ENCODE data around the gene ABR.
"Not testable (repeated sequence)": the region's sequence is repeated elsewhere in the genome, so short reads cannot be mapped to it uniquely, and the experiment has no call there.

The ABR gene

GRCh38 chr17:1112875-1113274 lies 66.9 kb downstream of the ABR start:
- DNase-seq, result no peak

DNA sequence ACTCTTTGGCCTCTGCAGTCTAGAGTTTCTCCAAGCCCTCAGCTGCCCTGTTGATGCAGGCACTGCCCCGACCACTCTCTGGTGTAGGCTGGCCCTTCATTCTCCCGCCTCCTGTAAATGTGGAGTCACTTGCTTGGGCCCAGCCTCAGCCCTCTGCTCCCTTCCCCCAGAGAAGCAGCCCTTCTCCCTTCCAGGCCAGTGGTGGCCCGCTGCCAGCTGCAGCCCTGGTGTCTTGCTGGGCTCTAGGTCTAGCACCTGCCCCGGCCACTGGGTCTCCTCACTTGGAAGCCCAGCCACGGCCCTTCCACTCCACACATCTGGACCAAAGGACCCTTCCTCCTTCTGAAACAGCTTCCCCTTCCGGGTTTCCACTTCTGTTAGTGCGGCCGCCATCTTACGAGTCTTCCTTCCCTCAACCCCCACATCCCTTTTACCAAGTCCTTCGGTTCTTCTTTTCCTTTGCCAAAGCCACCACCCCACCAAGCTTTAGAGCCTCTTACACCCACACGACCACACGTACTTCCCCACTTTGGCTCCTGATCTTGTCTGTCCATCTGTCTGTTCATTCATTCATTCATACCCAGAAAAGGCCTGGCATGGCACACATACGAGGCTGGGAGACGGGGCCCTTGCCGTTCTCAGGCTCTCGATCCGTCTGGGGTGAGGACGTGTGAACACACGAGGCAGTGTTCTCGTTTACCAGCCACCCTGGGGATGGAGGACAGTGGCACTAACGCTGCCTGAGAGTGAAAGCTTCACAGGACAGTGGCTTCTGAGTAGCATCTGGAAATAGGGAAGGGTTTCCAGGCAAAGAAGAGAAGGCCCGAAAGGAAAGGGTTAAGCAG lies 68.0 kb downstream of the ABR start:
- DNase-seq, result no peak

GRCh38 chr17:1110862-1111598 lies 68.8 kb downstream of the ABR start:
- DNase-seq, result peak; percentile 18

GRCh38 chr17:1110541-1110861 lies 69.3 kb downstream of the ABR start:
- DNase-seq, result no peak

- no peak for DNase-seq
These were observed 69.9 kb downstream of the ABR start for GRCh38 chr17:1109606-1110540.

DNA sequence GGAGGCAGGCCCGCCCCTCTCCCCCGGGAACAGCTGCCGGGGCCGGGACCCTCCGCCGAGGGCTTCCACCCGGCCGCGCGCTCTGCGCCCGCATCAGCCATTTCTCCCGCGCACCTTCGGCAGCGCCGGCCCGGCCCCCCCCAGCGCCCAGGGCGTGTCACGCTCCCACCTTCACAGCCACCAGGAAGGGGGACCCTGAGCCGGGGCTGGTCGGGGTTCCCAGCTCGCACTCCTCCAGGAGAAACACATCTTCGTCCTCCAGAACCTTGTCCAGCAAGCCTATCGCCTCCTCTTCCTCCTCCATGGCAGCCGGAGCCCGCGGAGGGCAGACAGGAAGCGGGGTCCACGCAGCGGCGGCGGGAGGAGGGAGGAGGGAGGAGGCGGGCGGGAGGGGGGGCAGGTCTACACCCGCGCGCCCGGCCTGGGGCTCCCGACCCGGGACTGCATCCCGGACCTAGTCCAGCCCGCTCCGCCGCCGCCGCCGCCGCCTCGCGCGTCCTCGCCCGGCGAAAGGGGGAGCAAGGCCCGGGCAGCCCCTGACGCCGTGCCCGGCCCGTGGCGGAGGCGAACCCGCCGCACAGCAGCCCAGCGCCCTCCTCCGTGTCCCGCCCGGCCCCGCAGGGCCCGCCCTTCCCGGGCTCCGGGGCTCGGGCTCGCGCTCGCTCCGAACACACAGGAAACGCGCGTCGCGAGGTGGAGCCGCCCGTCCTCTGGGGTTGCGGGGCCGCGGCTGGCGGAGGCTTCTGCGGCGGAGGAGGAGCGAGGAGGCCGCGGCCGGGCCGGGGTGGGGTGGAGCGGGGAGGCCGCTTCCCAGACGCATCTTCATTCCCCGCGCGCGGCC lies 70.8 kb downstream of the ABR start:
- peak; percentile 72 for DNase-seq

DNA sequence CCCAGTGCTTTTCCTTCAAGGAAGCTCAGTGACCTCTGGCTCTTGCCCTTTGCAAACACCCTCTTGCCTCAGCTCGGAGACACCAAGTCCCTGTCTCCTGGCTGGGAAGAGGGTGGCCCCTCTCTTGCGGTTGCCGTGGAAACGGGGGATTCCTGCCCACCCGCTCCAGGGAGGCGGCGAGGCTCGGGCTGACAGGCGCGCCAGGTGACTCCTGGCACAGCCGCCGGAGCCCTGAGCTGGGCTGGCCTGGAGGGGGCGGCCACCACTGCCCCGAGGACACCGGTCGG lies 71.4 kb downstream of the ABR start:
- DNase-seq, result peak; percentile 33

GRCh38 chr17:1107777-1108477 lies 71.9 kb downstream of the ABR start:
- DNase-seq, result peak; percentile 21

- DNase-seq, result no peak
These were observed 72.6 kb downstream of the ABR start for GRCh38 chr17:1107083-1107776.

GRCh38 chr17:1104222-1104621 lies 75.6 kb downstream of the ABR start:
- no peak for DNase-seq

DNA sequence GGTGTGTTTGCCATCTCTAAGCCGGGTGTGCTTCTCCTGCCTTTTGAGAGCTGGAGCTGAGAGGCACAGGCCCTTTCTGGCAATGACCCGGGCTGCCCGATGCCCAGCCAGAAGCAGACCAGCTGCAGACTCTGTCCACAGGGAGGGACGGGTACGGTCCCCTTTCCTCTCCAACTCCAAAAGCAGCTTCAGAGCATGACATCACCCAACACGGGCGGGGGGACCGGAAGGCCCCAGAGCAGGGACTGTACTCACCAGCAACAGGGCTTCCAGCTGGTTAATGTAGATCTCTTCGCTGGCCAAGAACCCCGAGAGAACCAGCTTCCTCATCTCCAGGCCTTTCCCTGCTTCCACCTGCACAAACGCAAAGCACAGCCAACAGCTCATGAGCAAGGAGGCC lies 79.4 kb downstream of the ABR start:
- DNase-seq, result no peak

- no peak for DNase-seq
These were observed 80.5 kb downstream of the ABR start for GRCh38 chr17:1099242-1099641.

- not testable (repeated sequence) for DNase-seq
These were observed 81.6 kb downstream of the ABR start for GRCh38 chr17:1097972-1098744.

- DNase-seq, result no peak
These were observed 83.6 kb downstream of the ABR start for GRCh38 chr17:1096215-1096614.

- DNase-seq, result no peak
These were observed 84.0 kb downstream of the ABR start for GRCh38 chr17:1095853-1096173.

DNA sequence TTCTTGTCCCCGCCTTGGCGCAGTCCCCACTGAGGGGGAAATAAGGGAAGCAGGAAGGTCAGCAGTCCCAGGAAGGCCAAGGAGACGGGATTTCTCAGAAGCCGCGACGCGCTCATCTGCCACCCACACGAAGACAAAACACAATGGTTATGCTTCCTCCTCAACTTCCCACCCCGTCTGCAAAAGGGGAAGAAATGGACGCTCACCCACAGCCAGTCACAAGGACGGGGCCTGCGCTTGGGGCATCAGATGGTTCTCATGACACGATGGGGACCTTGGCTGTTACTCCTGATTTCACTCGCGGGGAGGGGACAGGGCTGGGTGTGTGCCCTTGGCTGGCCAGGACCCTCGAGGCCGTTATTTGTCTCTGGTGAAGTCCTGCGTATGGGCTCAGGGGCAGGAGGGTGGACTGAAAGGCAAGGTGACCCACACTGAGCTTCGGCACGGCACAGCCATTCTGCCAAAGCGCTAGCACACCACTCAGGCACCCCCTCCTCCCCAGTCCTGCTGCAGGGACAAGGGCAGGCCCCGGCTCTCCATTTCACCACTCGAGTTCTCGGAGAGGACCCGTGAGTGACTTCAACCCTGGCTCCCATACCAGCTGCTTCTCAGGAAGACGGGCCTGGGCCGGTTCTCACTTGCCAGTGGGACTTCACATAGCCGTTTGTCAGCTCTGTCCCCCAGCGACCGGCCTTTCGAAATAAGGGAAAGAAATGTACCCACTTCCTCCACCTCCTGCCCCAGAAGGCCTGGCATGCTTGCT lies 84.5 kb downstream of the ABR start:
- no peak for DNase-seq

GRCh38 chr17:1094591-1094990 lies 85.2 kb downstream of the ABR start:
- DNase-seq, result no peak

- no peak for DNase-seq
These were observed 87.9 kb downstream of the ABR start for GRCh38 chr17:1091900-1092299.

GRCh38 chr17:1091190-1091534 lies 88.6 kb downstream of the ABR start:
- DNase-seq, result no peak
